CD8-positive, alpha-beta memory T cell (primary cell): ENCODE results near the gene NUDT19. TPM values are rescaled to one million over a fixed set of nuclear protein-coding genes. Genes with fewer than 3 reads are reported as not detected.
"Not testable (repeated sequence)": the region's sequence is repeated elsewhere in the genome, so short reads cannot be mapped to it uniquely, and the experiment has no call there.

Experiments used
- CTCF ChIA-PET: fragments of 350-600 bp; sonication (Branson Sonifier 250); formaldehyde crosslinking; loops from one replicate; lab custom pipeline; 2021; ENCODE audit warnings: antibody characterized with exemption; lab: Charles Lee
- POLR2A ChIA-PET: fragments of 350-600 bp; sonication (Branson Sonifier 250); formaldehyde crosslinking; loops from one replicate; lab custom pipeline; 2021; ENCODE audit warnings: antibody characterized with exemption; lab: Charles Lee
- DNase-seq, 5 donors: peaks; one replicate each; pipeline versions ENCODE4 v3.0.0 to v3.0.0-alpha.2; 2020 to 2022; ENCODE audit warnings: mixed read lengths in 1 of 5
- H3K27ac ChIP-seq: one replicate; pipeline ENCODE4 v1.7.0; 2013; ENCODE audit warnings: low read depth, mild to moderate bottlenecking, low read length, moderate library complexity
- H3K27me3 ChIP-seq: 2 replicates; pipeline ENCODE4 v1.7.0; 2013; ENCODE audit warnings: low read length, mild to moderate bottlenecking; ENCODE audit not compliant: insufficient read depth, poor library complexity, severe bottlenecking
- H3K36me3 ChIP-seq: 2 replicates; pipeline ENCODE4 v1.7.0; 2013; ENCODE audit warnings: mild to moderate bottlenecking, low read length, moderate library complexity; ENCODE audit not compliant: insufficient read depth
- H3K4me1 ChIP-seq: 2 replicates; pipeline ENCODE4 v1.7.0; 2013; ENCODE audit warnings: mild to moderate bottlenecking, low read length, moderate library complexity; ENCODE audit not compliant: insufficient read depth
- H3K4me3 ChIP-seq: 2 replicates; pipeline ENCODE4 v1.7.0; 2013; ENCODE audit warnings: mild to moderate bottlenecking, low read length
- H3K9me3 ChIP-seq: 2 replicates; pipeline ENCODE4 v1.7.0; 2013; ENCODE audit warnings: mild to moderate bottlenecking, low read length
- H3K27ac Mint-ChIP-seq, 8 donors: one replicate each; pipeline ENCODE4 v1.8.0; 2020 to 2021; ENCODE audit warnings: mixed read lengths in 8 of 8, mild to moderate bottlenecking in 6 of 8, inconsistent platforms in 3 of 8, moderate library complexity in 3 of 8
- H3K27me3 Mint-ChIP-seq, 2 donors: one replicate each; pipeline ENCODE4 v1.8.0; 2020 to 2021; ENCODE audit warnings: mixed read lengths in 2 of 2, mild to moderate bottlenecking in 1 of 2, moderate library complexity in 1 of 2
- H3K36me3 Mint-ChIP-seq, 3 donors: one replicate each; pipeline ENCODE4 v1.8.0; 2020 to 2021; ENCODE audit warnings: mixed read lengths in 3 of 3, inconsistent platforms in 1 of 3, mild to moderate bottlenecking in 1 of 3
- H3K4me1 Mint-ChIP-seq, 3 donors: one replicate each; pipeline ENCODE4 v1.8.0; 2020 to 2021; ENCODE audit warnings: mixed read lengths in 3 of 3, inconsistent platforms in 1 of 3, mild to moderate bottlenecking in 1 of 3
- H3K4me3 Mint-ChIP-seq, 7 donors: one replicate each; pipeline ENCODE4 v1.8.0; 2020 to 2021; ENCODE audit warnings: mixed read lengths in 7 of 7, mild to moderate bottlenecking in 6 of 7, moderate library complexity in 4 of 7, inconsistent platforms in 2 of 7
- H3K9me3 Mint-ChIP-seq, 5 donors: one replicate each; pipeline ENCODE4 v1.8.0; 2020 to 2022; ENCODE audit warnings: mixed read lengths in 5 of 5, mild to moderate bottlenecking in 3 of 5, moderate library complexity in 2 of 5, inconsistent platforms in 1 of 5
- polyA plus RNA-seq: library from polyadenylated mRNA; unstranded; fragments of 300-500 nt; fragmentation: Illumina TruSeq; gene quantifications from one replicate; pipeline ENCODE4 v1.2.3, GENCODE V29; 2021
- total RNA-seq, 2 experiments: library from RNA; stranded (reverse); gene quantifications; one replicate each; pipeline ENCODE4 v1.2.3, GENCODE V29; 2021

Gene NUDT19
- total and polyA plus RNA-seq, 3 experiments from 2014 or later, result 5.0 to 20.6 (median 19.5) TPM

DNA sequence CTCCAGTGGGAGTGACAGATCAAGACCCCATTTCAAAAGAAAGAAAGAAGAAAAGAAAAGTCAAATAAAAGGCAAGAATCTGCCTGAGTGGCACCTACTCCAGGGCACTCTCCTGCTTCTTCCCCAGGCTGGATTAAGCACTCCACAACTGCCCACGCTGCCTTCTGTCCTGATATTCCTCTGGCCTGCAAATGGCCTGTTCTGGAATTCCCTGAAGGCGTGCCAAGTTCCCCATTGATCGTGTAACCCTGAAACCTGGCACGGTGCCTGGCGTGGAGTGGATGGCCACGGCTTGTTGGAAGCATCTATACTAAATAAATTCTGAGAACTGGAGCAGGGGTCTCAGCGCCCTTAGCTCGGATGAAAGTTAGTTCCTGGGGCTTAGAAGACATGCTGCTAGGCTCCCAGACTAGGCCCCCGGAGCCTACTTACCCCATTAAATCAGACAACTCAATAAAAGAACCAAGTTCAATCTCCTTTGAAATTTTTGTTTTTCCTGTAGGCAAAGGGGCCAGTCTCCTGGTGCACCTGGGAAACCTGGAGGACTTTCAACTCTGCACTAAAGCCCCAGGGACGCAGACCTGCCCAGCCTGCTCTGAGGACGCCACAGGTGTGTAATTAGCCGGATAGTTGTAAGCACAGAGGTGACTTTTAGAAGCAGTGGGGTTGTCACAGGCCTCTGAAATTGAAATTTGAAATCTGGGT lies 38.6 kb upstream of the NUDT19 start:
- Histone ChIP-seq H3K4me1 (no peaks in the 10 kb centered on the region), H3K9me3 (no peaks in the 10 kb centered on the region), H3K27ac (no peak overlapping the region), H3K4me3 (no peak overlapping the region), H3K27me3 (no peaks in the 10 kb centered on the region), H3K36me3 (no peaks in the 10 kb centered on the region)
- Mint-ChIP-seq H3K4me1 (peaks cover 0 to 2% (median 0%) of the 10 kb centered on the region in 3 donors), H3K36me3 (peaks cover 0 to 68% (median 12%) of the 10 kb centered on the region in 3 donors), H3K4me3 (no peak overlapping the region), H3K27ac (no peak overlapping the region), H3K9me3 (no peaks in the 10 kb centered on the region), H3K27me3 (no peaks in the 10 kb centered on the region)
- POLR2A ChIA-PET, result no interaction called here
- no peak for DNase-seq
- CTCF ChIA-PET, result no interaction called here

DNA sequence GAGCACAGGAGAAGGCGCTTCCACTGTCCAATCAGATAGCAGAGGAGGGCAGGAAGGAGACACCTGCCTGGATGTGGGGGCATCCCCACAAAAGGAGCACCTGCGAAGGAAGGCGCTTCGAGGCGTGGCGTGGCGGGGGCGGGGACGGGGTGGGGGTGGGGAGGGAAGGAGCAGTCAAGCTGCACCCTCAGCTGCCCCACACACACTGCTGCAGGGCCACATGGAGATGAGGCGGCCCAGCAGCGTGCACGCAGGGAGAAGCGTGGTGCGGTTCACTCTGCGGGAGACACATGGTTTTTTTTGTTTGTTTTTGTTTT lies 38.1 kb upstream of the NUDT19 start:
- POLR2A ChIA-PET, result no interaction called here
- H3K36me3 ChIP-seq, result no peaks in the 10 kb centered on the region
- Mint-ChIP-seq H3K9me3 (no peaks in the 10 kb centered on the region), H3K27ac (no peak overlapping the region), H3K4me3 (no peak overlapping the region), H3K27me3 (no peaks in the 10 kb centered on the region), H3K36me3 (peaks cover 0 to 68% (median 9%) of the 10 kb centered on the region in 3 donors), H3K4me1 (peaks cover 0 to 2% (median 0%) of the 10 kb centered on the region in 3 donors)
- no peak for DNase-seq
- CTCF ChIA-PET, result no interaction called here
- H3K27ac ChIP-seq, result no peak overlapping the region
- H3K27me3 ChIP-seq, result no peaks in the 10 kb centered on the region
- H3K9me3 ChIP-seq, result no peaks in the 10 kb centered on the region
- H3K4me1 ChIP-seq, result no peaks in the 10 kb centered on the region
- H3K4me3 ChIP-seq, result no peak overlapping the region

DNA sequence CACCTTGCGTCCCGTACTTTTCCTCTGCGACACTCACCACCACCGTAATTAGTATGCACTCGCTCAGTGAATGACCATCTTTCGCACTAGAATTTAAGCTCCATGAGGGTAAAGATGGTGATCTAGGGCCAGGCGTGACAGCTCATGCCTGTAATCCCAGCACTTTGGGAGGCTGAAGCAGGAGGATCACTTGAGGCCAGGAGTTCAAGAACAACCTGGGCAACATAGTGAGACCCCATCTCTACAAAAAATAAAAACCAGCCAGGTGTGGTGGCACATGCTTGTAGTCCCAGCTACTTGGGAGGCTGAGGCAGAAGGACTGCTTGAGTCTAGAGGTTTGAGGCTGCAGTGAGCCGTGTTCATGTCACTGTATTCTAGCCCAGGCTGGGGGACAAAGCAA lies 35.2 kb upstream of the NUDT19 start:
- H3K27me3 Mint-ChIP-seq, H3K36me3 ChIP-seq, H3K27ac Mint-ChIP-seq, H3K4me3 ChIP-seq, H3K4me1 Mint-ChIP-seq, H3K9me3 ChIP-seq, H3K27ac ChIP-seq, H3K9me3 Mint-ChIP-seq, H3K4me3 Mint-ChIP-seq, DNase-seq, POLR2A ChIA-PET, CTCF ChIA-PET, H3K27me3 ChIP-seq, H3K4me1 ChIP-seq: not testable (repeated sequence)
- H3K36me3 Mint-ChIP-seq, result peaks cover 0 to 60% (median 9%) of the 10 kb centered on the region in 3 donors

GRCh38 chr19:32658075-32658474 lies 33.5 kb upstream of the NUDT19 start:
- peaks cover 0 to 11% (median 6%) of the 10 kb centered on the region in 3 donors for H3K4me1 Mint-ChIP-seq
- ChIA-PET CTCF (no interaction called here), POLR2A (no interaction called here)
- no peaks in the 10 kb centered on the region for H3K4me1 ChIP-seq
- no peak overlapping the region for H3K4me3 Mint-ChIP-seq
- peaks cover 0 to 52% (median 9%) of the 10 kb centered on the region in 3 donors for H3K36me3 Mint-ChIP-seq
- H3K4me3 ChIP-seq, result no peak overlapping the region
- H3K27ac ChIP-seq, result no peak overlapping the region
- H3K9me3 ChIP-seq, result no peaks in the 10 kb centered on the region
- DNase-seq, result no peak
- no peaks in the 10 kb centered on the region for H3K27me3 Mint-ChIP-seq
- H3K27me3 ChIP-seq, result no peaks in the 10 kb centered on the region
- H3K36me3 ChIP-seq, result no peaks in the 10 kb centered on the region
- H3K27ac Mint-ChIP-seq, result no peak overlapping the region
- H3K9me3 Mint-ChIP-seq, result no peaks in the 10 kb centered on the region

DNA sequence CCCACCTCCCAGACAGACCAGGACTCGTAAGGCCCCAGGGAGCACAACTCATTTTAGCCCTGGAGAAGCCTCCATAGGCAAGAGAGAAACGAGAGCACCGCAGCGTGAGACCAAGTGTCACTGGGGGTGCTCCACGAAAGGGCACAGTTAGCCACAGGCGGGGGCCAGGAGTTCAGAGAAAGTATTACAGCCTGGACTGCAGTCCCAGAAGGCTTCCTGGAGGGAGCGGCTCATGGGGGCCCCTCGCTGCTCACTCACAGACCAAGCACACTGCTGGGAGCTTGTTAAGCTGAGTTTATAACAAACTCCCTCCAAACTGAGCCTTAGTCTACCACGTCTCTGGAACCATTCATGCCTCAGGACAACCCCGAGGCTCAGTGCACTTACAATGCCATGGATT lies 33.1 kb upstream of the NUDT19 start:
- H3K27me3 ChIP-seq, result no peaks in the 10 kb centered on the region
- no peak for DNase-seq
- ChIA-PET CTCF (no interaction called here), POLR2A (no interaction called here)
- Mint-ChIP-seq H3K4me1 (peaks cover 0 to 16% (median 6%) of the 10 kb centered on the region in 3 donors), H3K27ac (no peak overlapping the region), H3K27me3 (no peaks in the 10 kb centered on the region), H3K9me3 (no peaks in the 10 kb centered on the region), H3K36me3 (peaks cover 0 to 49% (median 9%) of the 10 kb centered on the region in 3 donors), H3K4me3 (no peak overlapping the region)
- H3K4me3 ChIP-seq, result no peak overlapping the region
- H3K9me3 ChIP-seq, result no peaks in the 10 kb centered on the region
- no peak overlapping the region for H3K27ac ChIP-seq
- no peaks in the 10 kb centered on the region for H3K36me3 ChIP-seq
- no peaks in the 10 kb centered on the region for H3K4me1 ChIP-seq

GRCh38 chr19:32661318-32661717 lies 30.3 kb upstream of the NUDT19 start:
- Mint-ChIP-seq H3K36me3 (peaks cover 0 to 40% (median 8%) of the 10 kb centered on the region in 3 donors), H3K4me1 (peaks cover 4 to 23% (median 6%) of the 10 kb centered on the region in 3 donors), H3K9me3 (no peaks in the 10 kb centered on the region), H3K27me3 (no peaks in the 10 kb centered on the region), H3K27ac (no peak overlapping the region), H3K4me3 (no peak overlapping the region)
- Histone ChIP-seq H3K27me3 (no peaks in the 10 kb centered on the region), H3K4me3 (no peak overlapping the region), H3K9me3 (no peaks in the 10 kb centered on the region), H3K27ac (no peak overlapping the region), H3K36me3 (no peaks in the 10 kb centered on the region), H3K4me1 (no peaks in the 10 kb centered on the region)
- ChIA-PET POLR2A (no interaction called here), CTCF (no interaction called here)
- no peak for DNase-seq

DNA sequence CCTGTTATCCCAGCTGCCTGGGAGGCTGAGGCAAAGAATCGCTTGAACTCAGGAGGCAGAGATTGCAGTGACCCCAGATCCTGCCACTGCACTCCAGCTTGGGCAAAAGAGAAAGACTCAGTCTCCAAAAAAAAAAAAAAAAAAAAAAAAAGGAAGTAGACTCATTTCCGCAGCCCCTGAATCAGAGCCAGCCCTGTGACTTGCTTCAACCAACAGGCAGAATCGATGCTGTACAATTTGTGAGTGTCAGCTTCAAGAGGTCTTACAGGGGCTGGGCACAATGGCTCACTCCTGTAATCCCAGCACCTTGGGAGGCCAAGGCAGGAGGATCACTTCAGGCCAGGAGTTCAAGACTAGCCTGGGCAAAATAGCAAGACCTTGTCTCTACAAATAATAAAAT lies 29.4 kb upstream of the NUDT19 start:
- DNase-seq, result no peak
- H3K36me3 ChIP-seq, result peaks cover 3% of the 10 kb centered on the region
- CTCF ChIA-PET, result no interaction called here
- Mint-ChIP-seq H3K27ac (no peak overlapping the region), H3K36me3 (peaks cover 0 to 38% (median 8%) of the 10 kb centered on the region in 3 donors), H3K4me1 (peaks cover 4 to 23% (median 6%) of the 10 kb centered on the region in 3 donors), H3K4me3 (no peak overlapping the region), H3K9me3 (no peaks in the 10 kb centered on the region), H3K27me3 (peaks cover 0 to 2% of the 10 kb centered on the region in 2 donors)
- H3K27me3 ChIP-seq, result no peaks in the 10 kb centered on the region
- POLR2A ChIA-PET, result no interaction called here
- H3K4me3 ChIP-seq, result no peak overlapping the region
- no peaks in the 10 kb centered on the region for H3K4me1 ChIP-seq
- no peak overlapping the region for H3K27ac ChIP-seq
- no peaks in the 10 kb centered on the region for H3K9me3 ChIP-seq

- peaks cover 0 to 29% (median 8%) of the 10 kb centered on the region in 3 donors for H3K36me3 Mint-ChIP-seq
- Histone ChIP-seq H3K9me3 (no peaks in the 10 kb centered on the region), H3K36me3 (peaks cover 3% of the 10 kb centered on the region), H3K27ac (no peak overlapping the region), H3K4me3 (no peak overlapping the region), H3K27me3 (no peaks in the 10 kb centered on the region), H3K4me1 (no peaks in the 10 kb centered on the region)
- POLR2A ChIA-PET, result no interaction called here
- no peak overlapping the region for H3K27ac Mint-ChIP-seq
- H3K4me1 Mint-ChIP-seq, result peaks cover 25 to 42% (median 27%) of the 10 kb centered on the region in 3 donors
- CTCF ChIA-PET, result no interaction called here
- DNase-seq, result no peak
- H3K4me3 Mint-ChIP-seq, result no peak overlapping the region
- H3K9me3 Mint-ChIP-seq, result no peaks in the 10 kb centered on the region
- peaks cover 0 to 2% of the 10 kb centered on the region in 2 donors for H3K27me3 Mint-ChIP-seq
Measured at GRCh38 chr19:32666084-32666483, 25.5 kb upstream of the NUDT19 start.
